Naive thymus-derived CD8-positive, alpha-beta T cell (primary cell): ENCODE results near the gene OGFOD1. TPM values are rescaled to one million over a fixed set of nuclear protein-coding genes. Genes with fewer than 3 reads are reported as not detected.

Experiments used
- ATAC-seq, 2 donors: fragments of 150-1000 bp; cut with Tn5 transposase in 1 of 2; sonication (Bioruptor Pico), chemical (Tn5 transposase) in 1 of 2; 1 replicate in 1 of 2; 2 replicates in 1 of 2; pipeline ENCODE4 v1.10.0; 2021; ENCODE audit warnings: mild to moderate bottlenecking in 2 of 2, moderate library complexity in 2 of 2
- POLR2A ChIA-PET: fragments of 350-600 bp; sonication (Branson Sonifier 250); formaldehyde crosslinking; loops from one replicate; lab custom pipeline; 2021; ENCODE audit warnings: antibody characterized with exemption; lab: Charles Lee
- DNase-seq, 10 donors: peaks; one replicate each; pipeline versions ENCODE4 v3.0.0 to v3.0.0-alpha.2; 2020 to 2022
- H3K27ac Mint-ChIP-seq, 10 donors: one replicate each; pipeline ENCODE4 v1.8.0; 2020 to 2022; ENCODE audit warnings: mild to moderate bottlenecking in 10 of 10, mixed read lengths in 10 of 10, moderate library complexity in 4 of 10, inconsistent platforms in 1 of 10
- H3K27me3 Mint-ChIP-seq, 5 donors: one replicate each; pipeline ENCODE4 v1.8.0; 2021 to 2022; ENCODE audit warnings: mixed read lengths in 5 of 5
- H3K36me3 Mint-ChIP-seq, 3 donors: one replicate each; pipeline ENCODE4 v1.8.0; 2020 to 2022; ENCODE audit warnings: mixed read lengths in 3 of 3, mild to moderate bottlenecking in 2 of 3, inconsistent platforms in 1 of 3
- H3K4me1 Mint-ChIP-seq, 4 donors: one replicate each; pipeline ENCODE4 v1.8.0; 2021 to 2022; ENCODE audit warnings: mixed read lengths in 4 of 4
- H3K4me3 Mint-ChIP-seq, 10 donors: one replicate each; pipeline ENCODE4 v1.8.0; 2020 to 2022; ENCODE audit warnings: mild to moderate bottlenecking in 10 of 10, mixed read lengths in 10 of 10, moderate library complexity in 6 of 10, inconsistent platforms in 1 of 10
- H3K9me3 Mint-ChIP-seq, 9 donors: one replicate each; pipeline ENCODE4 v1.8.0; 2020 to 2022; ENCODE audit warnings: mixed read lengths in 9 of 9, mild to moderate bottlenecking in 3 of 9, inconsistent platforms in 1 of 9, moderate library complexity in 1 of 9
- polyA plus RNA-seq, 3 donors: library from polyadenylated mRNA; unstranded; fragments of 300-500 nt; fragmentation: Illumina TruSeq; gene quantifications; one replicate each; pipeline ENCODE4 v1.2.3, GENCODE V29; 2021
- total RNA-seq, 8 experiments: library from RNA in 2 of 8; stranded (reverse) in 2 of 8; gene quantifications; one replicate each; pipeline ENCODE4 v1.2.3 and lab custom pipeline; 2021 to 2026

OGFOD1 gene
- total and polyA plus RNA-seq, 5 experiments from 2014 or later: 48.0 to 109 (median 94.1) TPM

DNA sequence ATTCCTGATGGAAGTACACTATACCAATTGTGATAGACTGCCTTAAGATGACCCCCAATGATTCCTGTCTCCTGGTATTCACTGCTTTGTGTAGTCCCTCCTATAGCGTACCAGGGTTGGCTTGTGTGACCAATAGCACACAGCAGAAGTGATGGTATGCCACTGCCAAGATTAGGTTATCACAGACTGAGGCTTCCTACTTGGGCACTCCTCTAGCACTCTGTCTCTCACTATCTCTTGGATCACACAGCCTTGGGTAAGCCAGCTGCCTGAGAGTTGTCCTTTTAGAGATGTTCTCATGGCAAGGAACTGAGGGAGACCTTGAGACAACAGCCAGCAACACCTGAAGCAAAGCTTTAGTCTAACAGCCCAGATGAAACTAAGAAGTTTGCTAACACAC lies 13.3 kb upstream of the OGFOD1 start:
- Mint-ChIP-seq H3K36me3 (peaks cover 0 to 76% (median 7%) of the 10 kb centered on the region in 3 donors), H3K27ac (peak overlapping the region in 3 of 10 donors; percentile 10 to 72 (median 58))

DNA sequence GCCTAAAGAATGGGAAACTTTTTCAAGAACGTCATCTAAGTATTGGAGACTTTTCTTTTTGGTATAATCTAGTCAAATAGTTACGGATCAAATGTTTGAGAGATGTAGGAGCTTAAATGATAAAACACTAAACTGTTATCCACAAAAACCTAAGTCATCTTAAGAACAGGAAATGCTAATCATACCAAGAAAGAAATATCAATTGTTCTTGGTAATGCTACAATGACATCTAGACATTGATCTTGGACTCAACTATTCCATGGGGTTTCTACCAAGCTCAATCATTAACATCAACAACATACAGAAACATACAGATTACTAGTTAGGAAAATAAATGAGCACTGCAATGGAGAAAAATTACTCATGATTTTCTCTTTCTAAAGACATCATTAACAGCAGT lies 4.1 kb upstream of the OGFOD1 start:
- Mint-ChIP-seq H3K27ac (peak overlapping the region in 1 of 10 donors; percentile 19), H3K27me3 (no peaks in the 10 kb centered on the region), H3K9me3 (no peaks in the 10 kb centered on the region), H3K36me3 (peaks cover 0 to 48% (median 3%) of the 10 kb centered on the region in 3 donors), H3K4me1 (peaks cover 19 to 50% (median 47%) of the 10 kb centered on the region in 4 donors), H3K4me3 (no peak overlapping the region)
- POLR2A ChIA-PET: no interaction called here
- no peak for DNase-seq
- ATAC-seq: no peak

More for the DNA sequence above, 13.3 kb upstream of the OGFOD1 start:
- no peak overlapping the region for H3K4me3 Mint-ChIP-seq
- ATAC-seq (no peak), DNase-seq (no peak)
- no peaks in the 10 kb centered on the region for H3K9me3 Mint-ChIP-seq
- H3K4me1 Mint-ChIP-seq: peaks cover 0 to 14% (median 4%) of the 10 kb centered on the region in 4 donors
- H3K27me3 Mint-ChIP-seq: no peaks in the 10 kb centered on the region
- POLR2A ChIA-PET: interaction anchor here (0.7 kb wide), 1 partner anchor 847 kb away, joined by 3 read pairs; no protein-coding TSS in a partner anchor

DNA sequence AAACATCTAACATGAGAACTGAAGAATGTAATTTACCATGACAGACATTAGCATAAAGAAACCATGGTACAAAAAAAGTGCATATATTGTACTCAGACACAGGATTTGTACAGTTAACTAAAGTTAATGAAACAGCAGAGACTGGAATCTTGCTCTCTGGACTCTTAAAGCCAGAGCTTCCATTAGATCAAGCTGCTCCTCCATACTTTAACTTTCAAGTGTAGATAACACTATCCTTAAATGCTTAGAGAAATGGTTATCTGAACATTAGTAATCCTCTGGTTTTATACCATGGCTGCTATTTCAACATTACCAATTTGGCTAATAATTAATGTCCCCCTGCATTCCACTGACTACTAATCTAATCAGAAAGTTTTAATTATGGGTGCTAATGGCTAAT lies 3.3 kb upstream of the OGFOD1 start:
- no peak for ATAC-seq
- H3K36me3 Mint-ChIP-seq: peaks cover 0 to 41% (median 3%) of the 10 kb centered on the region in 3 donors

DNA sequence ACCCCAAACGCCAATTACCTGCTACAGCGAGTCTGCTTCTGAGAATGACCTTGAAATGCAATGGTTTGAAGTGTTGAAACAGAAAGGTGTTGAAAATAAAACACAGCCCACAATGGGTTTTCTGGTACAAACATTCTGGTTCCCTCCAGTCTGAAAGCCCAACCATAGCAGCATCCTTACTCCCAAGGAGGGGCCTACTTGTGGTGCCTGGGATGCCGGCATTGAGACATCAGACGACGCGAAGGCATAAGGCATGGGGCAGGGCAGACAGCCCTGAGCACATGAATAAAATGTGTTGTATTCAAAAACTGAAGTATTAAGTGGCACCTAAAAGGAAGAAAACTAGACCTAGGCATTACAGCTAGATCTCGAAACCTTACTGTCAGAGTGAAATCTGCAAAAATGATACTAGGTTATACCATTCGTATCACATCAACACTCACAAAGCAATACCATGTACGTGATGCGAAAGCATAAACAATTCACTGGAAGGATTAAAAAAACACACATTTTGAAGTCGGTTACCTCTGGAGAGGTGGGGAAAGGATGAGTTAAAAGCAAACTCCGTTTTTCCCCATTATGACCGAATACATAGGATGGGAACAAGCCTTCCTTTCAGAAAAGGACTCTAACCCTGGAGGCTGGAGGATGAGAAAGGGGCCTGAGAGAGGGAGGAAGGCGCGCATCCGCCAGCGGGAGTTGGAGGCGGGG lies 924 bp upstream of the OGFOD1 start:
- no peak for DNase-seq
- ATAC-seq: no peak
- Mint-ChIP-seq H3K4me1 (peaks cover 26 to 64% (median 59%) of the 10 kb centered on the region in 4 donors), H3K27ac (peak overlapping the region; percentile 95 to 99 (median 97)), H3K27me3 (no peaks in the 10 kb centered on the region), H3K36me3 (peaks cover 4 to 43% (median 9%) of the 10 kb centered on the region in 3 donors), H3K4me3 (peak overlapping the region; percentile 89 to 100 (median 99)), H3K9me3 (no peaks in the 10 kb centered on the region)
- POLR2A ChIA-PET: interaction anchor here (0.9 to 1.8 kb wide), 8 partner anchors 10 to 277 kb away, joined by 3 to 7 read pairs (median 4); partner anchors contain the start of gene BBS2

More for the DNA sequence above, 3.3 kb upstream of the OGFOD1 start:
- Mint-ChIP-seq H3K4me1 (peaks cover 22 to 56% (median 51%) of the 10 kb centered on the region in 4 donors), H3K9me3 (no peaks in the 10 kb centered on the region), H3K27ac (peak overlapping the region in 4 of 10 donors; percentile 25 to 38 (median 30)), H3K4me3 (peak overlapping the region in 3 of 10 donors; percentile 1 to 40 (median 26)), H3K27me3 (no peaks in the 10 kb centered on the region)
- POLR2A ChIA-PET: no interaction called here
- DNase-seq: no peak

DNA sequence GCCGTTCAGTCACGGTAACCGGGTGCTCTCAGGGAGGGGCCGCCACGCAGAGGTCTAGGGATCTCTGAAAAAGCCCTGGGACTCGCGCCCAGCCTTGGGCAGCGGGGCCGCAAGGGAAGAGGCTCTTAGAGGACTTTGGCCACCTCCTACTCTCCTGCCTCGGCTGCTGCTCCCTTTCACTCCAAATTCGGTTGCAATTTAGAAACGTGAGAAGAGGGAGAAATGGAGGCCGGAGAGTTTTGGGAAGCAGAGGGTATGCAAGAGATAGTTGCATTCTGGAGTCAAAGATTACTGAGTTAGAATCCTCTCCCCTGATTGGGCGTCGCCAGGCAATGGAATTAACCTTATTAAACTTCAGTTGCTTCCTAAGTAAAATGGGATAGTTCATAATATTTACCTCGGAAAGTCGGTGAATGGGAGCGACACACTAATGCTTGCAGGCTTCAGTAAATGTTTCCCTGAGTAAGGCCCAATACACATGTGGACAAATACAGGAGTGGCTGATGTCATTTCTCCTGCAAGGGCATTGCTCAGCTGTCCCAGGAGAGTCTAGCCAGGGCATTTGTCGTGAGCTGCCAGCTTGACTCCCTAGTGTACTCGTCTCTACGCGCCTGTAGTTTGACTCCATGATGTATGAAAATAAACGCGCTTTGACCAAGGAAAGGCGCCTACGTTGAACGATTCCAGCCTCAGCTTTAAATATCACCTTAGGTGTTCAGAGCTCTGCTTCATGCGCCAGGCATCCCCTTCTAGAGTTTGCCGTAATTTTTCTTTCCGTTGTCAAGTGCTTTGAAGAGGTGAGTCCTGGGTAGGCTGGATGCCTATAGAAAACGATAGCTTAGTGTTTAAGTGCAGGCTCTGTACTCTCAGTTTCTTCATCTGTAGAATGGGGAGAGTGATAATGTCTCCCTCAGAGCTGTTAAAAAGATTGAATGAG lies 667 bp downstream of the OGFOD1 start:
- Mint-ChIP-seq H3K27me3 (no peaks in the 10 kb centered on the region), H3K27ac (peak overlapping the region; percentile 95 to 99 (median 97)), H3K9me3 (no peaks in the 10 kb centered on the region), H3K4me3 (peak overlapping the region; percentile 89 to 100 (median 99)), H3K36me3 (peaks cover 9 to 45% (median 15%) of the 10 kb centered on the region in 3 donors), H3K4me1 (peaks cover 29 to 76% (median 61%) of the 10 kb centered on the region in 4 donors)
- DNase-seq (no peak), ATAC-seq (peak; percentile 34 to 50)
- POLR2A ChIA-PET: interaction anchor here (0.6 to 1.8 kb wide), 12 partner anchors 8 to 276 kb away, joined by 3 to 7 read pairs (median 4); partner anchors contain the start of gene BBS2

DNA sequence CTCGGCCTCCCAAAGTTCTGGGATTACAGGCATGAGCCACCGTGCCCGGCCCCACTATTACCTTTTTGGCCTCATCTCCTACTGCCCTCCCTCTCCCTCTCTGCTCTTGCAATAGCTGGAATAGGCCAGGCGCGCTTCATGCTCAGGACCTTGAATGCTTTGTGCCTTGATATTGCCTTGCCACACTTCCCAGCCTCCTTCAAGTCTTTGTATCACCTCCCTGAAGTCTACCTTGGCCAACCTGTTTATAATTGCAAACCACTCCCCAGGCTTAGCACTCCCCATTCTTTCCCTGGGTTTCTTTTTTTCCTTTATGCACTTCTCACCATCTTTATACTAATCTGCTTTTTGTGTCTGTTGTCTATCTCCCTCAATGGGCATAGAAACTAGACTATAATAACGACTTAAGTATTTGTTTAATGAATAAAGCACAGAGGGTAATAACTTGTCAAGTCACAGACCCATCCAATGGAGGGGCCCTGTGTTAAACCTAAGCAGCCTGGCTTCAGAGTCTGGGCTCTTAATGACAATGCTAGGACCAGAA lies 6.6 kb downstream of the OGFOD1 start:
- Mint-ChIP-seq H3K36me3 (peaks cover 9 to 91% (median 20%) of the 10 kb centered on the region in 3 donors), H3K27ac (no peak overlapping the region), H3K9me3 (no peaks in the 10 kb centered on the region), H3K4me1 (peaks cover 7 to 29% (median 11%) of the 10 kb centered on the region in 4 donors), H3K4me3 (no peak overlapping the region), H3K27me3 (no peaks in the 10 kb centered on the region)
- no peak for DNase-seq
- POLR2A ChIA-PET: no interaction called here
- no peak for ATAC-seq

DNA sequence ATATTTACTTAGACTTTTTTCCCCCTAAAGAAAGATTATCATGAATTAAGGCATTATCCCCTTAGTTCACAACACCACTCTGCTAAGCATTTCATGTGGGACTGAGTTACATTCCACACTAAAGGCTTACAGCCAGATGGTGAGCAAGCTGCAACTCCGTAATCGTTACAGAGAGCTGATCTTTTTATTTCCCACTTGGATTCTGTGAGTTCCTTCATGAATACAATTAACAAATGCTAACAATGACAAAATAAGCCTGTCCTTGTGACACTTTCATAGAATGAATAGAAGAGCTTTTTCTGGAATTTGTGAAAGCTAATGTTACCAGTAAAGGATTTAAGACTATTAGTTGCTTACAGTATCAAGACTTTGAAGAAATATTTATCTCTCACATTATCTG lies 8.7 kb downstream of the OGFOD1 start:
- Mint-ChIP-seq H3K9me3 (no peaks in the 10 kb centered on the region), H3K4me1 (peaks cover 0 to 25% (median 8%) of the 10 kb centered on the region in 4 donors), H3K4me3 (no peak overlapping the region), H3K36me3 (peaks cover 5 to 94% (median 21%) of the 10 kb centered on the region in 3 donors), H3K27me3 (no peaks in the 10 kb centered on the region), H3K27ac (no peak overlapping the region)
- ATAC-seq (no peak), DNase-seq (no peak)
- POLR2A ChIA-PET: interaction anchor here (1.4 kb wide), 1 partner anchor 9 kb away, joined by 6 read pairs; the partner anchor contains the start of genes NUDT21 and OGFOD1

DNA sequence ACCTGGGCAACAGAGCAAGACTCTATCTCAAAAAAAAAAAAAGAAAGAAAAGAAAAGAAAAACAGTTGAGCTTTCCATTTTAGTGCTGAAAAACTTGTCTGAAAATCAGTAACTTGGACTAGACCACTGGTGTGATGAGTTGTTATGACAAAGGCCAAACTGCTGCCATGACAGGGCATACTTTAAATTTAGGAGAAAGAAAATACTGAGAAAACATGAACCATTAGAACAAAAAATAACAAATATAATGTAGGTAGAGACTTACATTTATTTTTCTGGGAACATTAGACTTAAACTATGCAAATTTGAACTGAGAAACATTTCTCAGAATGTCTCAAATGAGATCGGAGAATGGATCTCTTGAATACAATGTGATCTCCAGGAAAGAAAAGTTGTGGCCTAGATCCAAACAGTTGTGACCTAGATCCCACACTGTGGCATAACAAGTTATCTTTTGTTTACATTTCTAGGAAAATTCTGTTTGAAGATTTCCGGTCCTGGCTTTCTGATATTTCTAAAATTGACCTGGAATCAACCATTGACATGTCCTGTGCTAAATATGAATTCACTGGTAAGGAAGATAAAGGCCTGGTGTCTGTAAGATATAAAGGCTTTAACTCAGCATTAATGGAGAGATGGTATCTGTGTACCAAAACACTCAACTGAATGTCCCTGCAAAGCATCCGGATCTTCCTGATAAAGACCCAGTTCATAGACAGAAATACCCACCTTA lies 10.9 kb downstream of the OGFOD1 start:
- DNase-seq (no peak), ATAC-seq (no peak)
- Mint-ChIP-seq H3K27me3 (no peaks in the 10 kb centered on the region), H3K9me3 (no peaks in the 10 kb centered on the region), H3K27ac (peak overlapping the region in 4 of 10 donors; percentile 2 to 59 (median 32)), H3K36me3 (peaks cover 0 to 92% (median 25%) of the 10 kb centered on the region in 3 donors), H3K4me1 (peaks cover 0 to 11% (median 3%) of the 10 kb centered on the region in 4 donors), H3K4me3 (no peak overlapping the region)
- POLR2A ChIA-PET: no interaction called here

DNA sequence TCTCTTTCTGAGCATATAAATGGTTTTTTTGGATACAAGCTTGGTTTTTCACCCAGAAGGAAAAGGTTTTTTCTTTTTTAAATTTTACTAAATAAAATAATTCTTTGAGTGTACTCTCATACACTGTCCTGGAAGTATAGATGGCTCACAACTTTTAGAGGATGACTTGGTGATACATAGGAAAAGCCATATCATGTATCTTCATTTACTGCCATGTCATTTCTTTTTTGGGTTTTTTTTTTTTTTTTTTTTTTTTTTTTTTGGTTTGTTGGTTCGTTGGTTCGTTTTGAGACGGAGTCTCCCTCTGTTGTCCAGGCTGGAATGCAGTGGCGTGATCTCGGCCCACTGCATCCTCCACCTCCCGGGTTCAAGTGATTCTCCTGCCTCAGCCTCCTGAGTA lies 11.8 kb downstream of the OGFOD1 start:
- POLR2A ChIA-PET: no interaction called here
- Mint-ChIP-seq H3K4me1 (peaks cover 0 to 7% (median 3%) of the 10 kb centered on the region in 4 donors), H3K9me3 (no peaks in the 10 kb centered on the region), H3K36me3 (peaks cover 0 to 92% (median 27%) of the 10 kb centered on the region in 3 donors), H3K27me3 (no peaks in the 10 kb centered on the region), H3K4me3 (no peak overlapping the region), H3K27ac (no peak overlapping the region)
- ATAC-seq (no peak), DNase-seq (no peak)

DNA sequence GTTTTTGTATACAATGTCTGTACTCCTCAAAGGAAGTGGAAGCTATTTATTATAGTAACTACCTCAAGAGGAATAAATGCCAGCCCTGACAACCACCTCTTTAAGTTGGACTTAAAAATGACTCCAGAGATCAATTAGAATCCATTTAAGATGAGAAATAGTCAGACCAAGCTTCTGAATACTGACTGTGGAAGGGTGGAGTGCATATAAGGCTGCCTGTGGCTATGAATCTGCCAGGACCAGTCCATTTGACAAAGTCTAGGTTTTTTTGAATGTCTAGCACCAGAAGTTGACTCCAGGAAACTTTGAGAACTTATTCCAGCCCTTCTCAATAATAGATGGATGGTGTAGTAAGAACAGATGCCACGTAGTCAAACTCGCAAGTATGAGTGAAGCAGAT lies 15.0 kb downstream of the OGFOD1 start:
- H3K4me1 Mint-ChIP-seq: peaks cover 0 to 5% (median 3%) of the 10 kb centered on the region in 4 donors
- no peaks in the 10 kb centered on the region for H3K27me3 Mint-ChIP-seq
- POLR2A ChIA-PET: no interaction called here
- DNase-seq: no peak
- no peak overlapping the region for H3K4me3 Mint-ChIP-seq
- no peak for ATAC-seq
- H3K9me3 Mint-ChIP-seq: no peaks in the 10 kb centered on the region
- H3K36me3 Mint-ChIP-seq: peaks cover 7 to 97% (median 36%) of the 10 kb centered on the region in 3 donors
- peak overlapping the region in 4 of 10 donors; percentile 22 to 67 (median 56) for H3K27ac Mint-ChIP-seq

DNA sequence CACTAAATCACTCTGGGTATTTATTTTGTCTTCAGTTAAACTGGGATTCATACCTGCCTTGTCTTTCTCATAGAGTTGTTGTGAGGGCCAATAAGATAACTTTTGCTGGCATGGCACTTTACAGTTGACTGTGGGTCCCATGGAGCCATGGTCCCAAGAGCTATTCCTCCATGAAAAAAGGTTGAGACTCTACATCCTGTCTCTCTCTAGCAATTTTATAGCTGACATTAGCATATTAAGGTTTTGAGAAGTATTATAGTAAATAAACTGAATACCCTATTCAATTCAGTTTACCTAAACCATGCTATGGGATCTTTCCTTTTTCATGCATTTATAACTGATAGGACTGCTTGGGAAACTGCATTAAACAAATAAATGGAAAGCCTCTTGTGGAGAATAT lies 17.4 kb downstream of the OGFOD1 start:
- peaks cover 7 to 95% (median 41%) of the 10 kb centered on the region in 3 donors for H3K36me3 Mint-ChIP-seq
- no peak overlapping the region for H3K4me3 Mint-ChIP-seq
- POLR2A ChIA-PET: no interaction called here

More for the DNA sequence above, 17.4 kb downstream of the OGFOD1 start:
- Mint-ChIP-seq H3K27ac (peak overlapping the region in 2 of 10 donors; percentile 44 to 67), H3K4me1 (peaks cover 0 to 4% (median 2%) of the 10 kb centered on the region in 4 donors), H3K9me3 (no peaks in the 10 kb centered on the region), H3K27me3 (no peaks in the 10 kb centered on the region)
- DNase-seq: no peak
- no peak for ATAC-seq
